ENCODE results near the gene SLC24A3.

The SLC24A3 gene

DNA sequence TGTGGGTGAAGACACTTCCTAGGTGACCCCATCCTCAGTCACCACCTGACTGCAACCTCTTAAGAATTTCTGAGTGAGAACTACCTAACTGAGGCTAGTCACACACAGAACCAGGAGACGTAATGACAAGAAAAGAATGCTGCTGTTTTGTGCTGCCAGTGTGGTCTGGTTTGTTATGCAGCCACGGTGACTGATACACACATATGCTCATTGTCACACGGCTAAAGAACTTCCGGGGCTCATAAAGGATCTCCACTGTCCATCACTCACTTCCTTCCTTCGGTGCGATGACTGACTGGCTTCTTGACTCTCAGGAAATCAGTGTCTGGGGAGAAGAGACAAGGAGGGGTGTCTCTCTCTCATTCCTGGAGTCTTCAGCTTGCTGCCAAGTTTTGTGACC, 88.0 kb downstream of the SLC24A3 start:
- TF ChIP-seq GLIS2 (tag by site-specific recombination; IDR thresholded peaks at IDR 0.05) (no peak), ZNF311 (tag by site-specific recombination; IDR thresholded peaks at IDR 0.05; ENCODE audit: borderline replicate concordance) (no peak), YY2 (tag by site-specific recombination; IDR thresholded peaks at IDR 0.05) (no peak), ZNF670 (tag by site-specific recombination; IDR thresholded peaks at IDR 0.05; ENCODE audit: low read depth) (no peak), ZNF391 (tag by site-specific recombination; IDR thresholded peaks at IDR 0.05; ENCODE audit: borderline replicate concordance, low read depth) (no peak)
- H3K36me3 ChIP-seq (ENCODE audit: control insufficient read depth in 2 of 2, insufficient read depth in 1 of 2, low read length in 2 of 2): no peaks in the 10 kb centered on the region
- POLR2A ChIA-PET: no interaction called here
- no peaks in the 10 kb centered on the region for H3K9me3 ChIP-seq (ENCODE audit: control insufficient read depth, insufficient read depth, low read depth, low read length)
- no peaks in the 10 kb centered on the region for H3K4me1 ChIP-seq (ENCODE audit: control insufficient read depth, insufficient read depth, low read length)
- CTCF ChIA-PET: no interaction called here
- H3K4me3 ChIP-seq (ENCODE audit: low read depth, low read length): no peak overlapping the region
- H3K27ac ChIP-seq (ENCODE audit: extremely low read depth, low read depth, low read length): no peak overlapping the region

GRCh38 chr20:19301142-19301541, 88.7 kb downstream of the SLC24A3 start:
- ChIA-PET POLR2A (no interaction called here), CTCF (no interaction called here)

DNA sequence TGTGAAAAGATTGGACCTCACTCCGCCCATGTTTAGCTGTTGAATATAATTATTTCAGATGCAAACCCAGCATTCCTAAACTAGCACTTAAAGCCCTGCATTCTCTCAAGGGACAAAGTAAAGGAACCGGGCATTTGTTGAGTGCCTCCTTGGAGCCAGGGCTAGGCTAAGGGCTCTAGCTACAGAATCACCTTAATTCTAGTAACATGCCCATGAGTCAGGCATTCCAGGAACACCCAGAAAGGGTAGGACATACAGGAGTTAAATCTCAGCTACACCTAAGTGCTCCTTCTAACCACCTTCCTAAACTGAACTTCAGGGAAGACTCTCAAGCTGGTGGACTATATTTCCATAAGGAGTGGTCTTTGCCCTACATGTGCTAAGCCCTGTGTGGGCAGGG, 89.4 kb downstream of the SLC24A3 start:
- CTCF ChIA-PET: no interaction called here
- POLR2A ChIA-PET: interaction anchor here (0.7 kb wide), 1 partner anchor 37 kb away, joined by 3 read pairs; no protein-coding TSS in a partner anchor
- TF ChIP-seq ZNF138 (tag by site-specific recombination; IDR thresholded peaks at IDR 0.05; ENCODE audit: borderline replicate concordance) (no peak), ZNF248 (tag by site-specific recombination; IDR thresholded peaks at IDR 0.05) (no peak), KLF7 (tag by site-specific recombination; IDR thresholded peaks at IDR 0.05; ENCODE audit: borderline replicate concordance) (no peak), ZNF175 (tag by site-specific recombination; IDR thresholded peaks at IDR 0.05) (no peak), ZNF391 (tag by site-specific recombination; IDR thresholded peaks at IDR 0.05; ENCODE audit: borderline replicate concordance, low read depth) (no peak), PBX3 (CRISPR knock-in tag; IDR thresholded peaks at IDR 0.05) (no peak), ZNF174 (tag by site-specific recombination; IDR thresholded peaks at IDR 0.05) (no peak), ZNF26 (tag by site-specific recombination; IDR thresholded peaks at IDR 0.05) (no peak), ZNF629 (tag by site-specific recombination; IDR thresholded peaks at IDR 0.05) (no peak)
- TF ChIP-seq, protein P1, sequence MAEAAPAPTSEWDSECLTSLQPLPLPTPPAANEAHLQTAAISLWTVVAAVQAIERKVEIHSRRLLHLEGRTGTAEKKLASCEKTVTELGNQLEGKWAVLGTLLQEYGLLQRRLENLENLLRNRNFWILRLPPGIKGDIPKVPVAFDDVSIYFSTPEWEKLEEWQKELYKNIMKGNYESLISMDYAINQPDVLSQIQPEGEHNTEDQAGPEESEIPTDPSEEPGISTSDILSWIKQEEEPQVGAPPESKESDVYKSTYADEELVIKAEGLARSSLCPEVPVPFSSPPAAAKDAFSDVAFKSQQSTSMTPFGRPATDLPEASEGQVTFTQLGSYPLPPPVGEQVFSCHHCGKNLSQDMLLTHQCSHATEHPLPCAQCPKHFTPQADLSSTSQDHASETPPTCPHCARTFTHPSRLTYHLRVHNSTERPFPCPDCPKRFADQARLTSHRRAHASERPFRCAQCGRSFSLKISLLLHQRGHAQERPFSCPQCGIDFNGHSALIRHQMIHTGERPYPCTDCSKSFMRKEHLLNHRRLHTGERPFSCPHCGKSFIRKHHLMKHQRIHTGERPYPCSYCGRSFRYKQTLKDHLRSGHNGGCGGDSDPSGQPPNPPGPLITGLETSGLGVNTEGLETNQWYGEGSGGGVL (tag by site-specific recombination; IDR thresholded peaks at IDR 0.05): no peak
- TF ChIP-seq, protein P2, sequence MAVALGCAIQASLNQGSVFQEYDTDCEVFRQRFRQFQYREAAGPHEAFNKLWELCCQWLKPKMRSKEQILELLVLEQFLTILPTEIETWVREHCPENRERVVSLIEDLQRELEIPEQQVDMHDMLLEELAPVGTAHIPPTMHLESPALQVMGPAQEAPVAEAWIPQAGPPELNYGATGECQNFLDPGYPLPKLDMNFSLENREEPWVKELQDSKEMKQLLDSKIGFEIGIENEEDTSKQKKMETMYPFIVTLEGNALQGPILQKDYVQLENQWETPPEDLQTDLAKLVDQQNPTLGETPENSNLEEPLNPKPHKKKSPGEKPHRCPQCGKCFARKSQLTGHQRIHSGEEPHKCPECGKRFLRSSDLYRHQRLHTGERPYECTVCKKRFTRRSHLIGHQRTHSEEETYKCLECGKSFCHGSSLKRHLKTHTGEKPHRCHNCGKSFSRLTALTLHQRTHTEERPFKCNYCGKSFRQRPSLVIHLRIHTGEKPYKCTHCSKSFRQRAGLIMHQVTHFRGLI (tag by site-specific recombination; IDR thresholded peaks at IDR 0.05): no peak

More at GRCh38 chr20:19301142-19301541, 88.7 kb downstream of the SLC24A3 start:
- H3K27ac ChIP-seq (ENCODE audit: extremely low read depth, low read depth, low read length): no peak overlapping the region
- no peaks in the 10 kb centered on the region for H3K4me1 ChIP-seq (ENCODE audit: control insufficient read depth, insufficient read depth, low read length)
- no peak overlapping the region for H3K4me3 ChIP-seq (ENCODE audit: low read depth, low read length)
- no peaks in the 10 kb centered on the region for H3K9me3 ChIP-seq (ENCODE audit: control insufficient read depth, insufficient read depth, low read depth, low read length)
- no peaks in the 10 kb centered on the region for H3K36me3 ChIP-seq (ENCODE audit: control insufficient read depth in 2 of 2, insufficient read depth in 1 of 2, low read length in 2 of 2)
- no peak for TF ChIP-seq ZNF221 (tag by site-specific recombination; IDR thresholded peaks at IDR 0.05; ENCODE audit: borderline replicate concordance)
- no peak for TF ChIP-seq ZNF366 (tag by site-specific recombination; conservative IDR thresholded peaks at IDR 0.05)
- no peak for TF ChIP-seq KLF1 (tag by site-specific recombination; IDR thresholded peaks at IDR 0.05)
- TF ChIP-seq, protein P3, sequence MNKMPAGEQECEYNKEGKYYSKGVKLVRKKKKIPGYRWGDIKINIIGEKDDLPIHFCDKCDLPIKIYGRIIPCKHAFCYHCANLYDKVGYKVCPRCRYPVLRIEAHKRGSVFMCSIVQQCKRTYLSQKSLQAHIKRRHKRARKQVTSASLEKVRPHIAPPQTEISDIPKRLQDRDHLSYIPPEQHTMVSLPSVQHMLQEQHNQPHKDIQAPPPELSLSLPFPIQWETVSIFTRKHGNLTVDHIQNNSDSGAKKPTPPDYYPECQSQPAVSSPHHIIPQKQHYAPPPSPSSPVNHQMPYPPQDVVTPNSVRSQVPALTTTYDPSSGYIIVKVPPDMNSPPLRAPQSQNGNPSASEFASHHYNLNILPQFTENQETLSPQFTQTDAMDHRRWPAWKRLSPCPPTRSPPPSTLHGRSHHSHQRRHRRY (tag by site-specific recombination; IDR thresholded peaks at IDR 0.05): no peak
- TF ChIP-seq, protein P4, sequence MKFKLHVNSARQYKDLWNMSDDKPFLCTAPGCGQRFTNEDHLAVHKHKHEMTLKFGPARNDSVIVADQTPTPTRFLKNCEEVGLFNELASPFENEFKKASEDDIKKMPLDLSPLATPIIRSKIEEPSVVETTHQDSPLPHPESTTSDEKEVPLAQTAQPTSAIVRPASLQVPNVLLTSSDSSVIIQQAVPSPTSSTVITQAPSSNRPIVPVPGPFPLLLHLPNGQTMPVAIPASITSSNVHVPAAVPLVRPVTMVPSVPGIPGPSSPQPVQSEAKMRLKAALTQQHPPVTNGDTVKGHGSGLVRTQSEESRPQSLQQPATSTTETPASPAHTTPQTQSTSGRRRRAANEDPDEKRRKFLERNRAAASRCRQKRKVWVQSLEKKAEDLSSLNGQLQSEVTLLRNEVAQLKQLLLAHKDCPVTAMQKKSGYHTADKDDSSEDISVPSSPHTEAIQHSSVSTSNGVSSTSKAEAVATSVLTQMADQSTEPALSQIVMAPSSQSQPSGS (tag by site-specific recombination; IDR thresholded peaks at IDR 0.05; ENCODE audit: low read depth): no peak
- no peak for TF ChIP-seq ZNF660 (tag by site-specific recombination; IDR thresholded peaks at IDR 0.05)
- TF ChIP-seq, protein P5, sequence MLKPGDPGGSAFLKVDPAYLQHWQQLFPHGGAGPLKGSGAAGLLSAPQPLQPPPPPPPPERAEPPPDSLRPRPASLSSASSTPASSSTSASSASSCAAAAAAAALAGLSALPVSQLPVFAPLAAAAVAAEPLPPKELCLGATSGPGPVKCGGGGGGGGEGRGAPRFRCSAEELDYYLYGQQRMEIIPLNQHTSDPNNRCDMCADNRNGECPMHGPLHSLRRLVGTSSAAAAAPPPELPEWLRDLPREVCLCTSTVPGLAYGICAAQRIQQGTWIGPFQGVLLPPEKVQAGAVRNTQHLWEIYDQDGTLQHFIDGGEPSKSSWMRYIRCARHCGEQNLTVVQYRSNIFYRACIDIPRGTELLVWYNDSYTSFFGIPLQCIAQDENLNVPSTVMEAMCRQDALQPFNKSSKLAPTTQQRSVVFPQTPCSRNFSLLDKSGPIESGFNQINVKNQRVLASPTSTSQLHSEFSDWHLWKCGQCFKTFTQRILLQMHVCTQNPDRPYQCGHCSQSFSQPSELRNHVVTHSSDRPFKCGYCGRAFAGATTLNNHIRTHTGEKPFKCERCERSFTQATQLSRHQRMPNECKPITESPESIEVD (tag by site-specific recombination; IDR thresholded peaks at IDR 0.05): no peak
- TF ChIP-seq HOXC10 (CRISPR knock-in tag; IDR thresholded peaks at IDR 0.05): no peak
- TF ChIP-seq ZNF624 (tag by site-specific recombination; IDR thresholded peaks at IDR 0.05): no peak

More for the DNA sequence above, 89.4 kb downstream of the SLC24A3 start:
- H3K4me3 ChIP-seq (ENCODE audit: low read depth, low read length): no peak overlapping the region
- no peaks in the 10 kb centered on the region for H3K4me1 ChIP-seq (ENCODE audit: control insufficient read depth, insufficient read depth, low read length)
- H3K9me3 ChIP-seq (ENCODE audit: control insufficient read depth, insufficient read depth, low read depth, low read length): no peaks in the 10 kb centered on the region
- no peaks in the 10 kb centered on the region for H3K36me3 ChIP-seq (ENCODE audit: control insufficient read depth in 2 of 2, insufficient read depth in 1 of 2, low read length in 2 of 2)
- no peak overlapping the region for H3K27ac ChIP-seq (ENCODE audit: extremely low read depth, low read depth, low read length)
